Neural progenitor cell (in vitro differentiated cells): ENCODE measurements around the gene CENPO. TPM values are rescaled to one million over a fixed set of nuclear protein-coding genes. Genes with fewer than 3 reads are reported as not detected.

Experiments used
- DNase-seq: peaks from one replicate; pipeline ENCODE4 v3.0.0-alpha.2; 2016; ENCODE audit warnings: low spot score
- H2AFZ ChIP-seq: fragments of 200-600 bp; sonication (generic); replicated peaks from 2 replicates; pipeline ENCODE4 v1.6.1; 2016; ENCODE audit warnings: antibody characterized with exemption
- H3F3A ChIP-seq: fragments of 200-600 bp; sonication (generic); 2 replicates; pipeline ENCODE4 v1.6.1; 2016; ENCODE audit warnings: antibody characterized with exemption, low read depth
- H3K27ac ChIP-seq: fragments of 200-600 bp; sonication (generic); 2 replicates; pipeline ENCODE4 v1.5.1; 2016; ENCODE audit warnings: mild to moderate bottlenecking
- H3K27me3 ChIP-seq: fragments of 200-600 bp; sonication (generic); 2 replicates; pipeline ENCODE4 v1.6.1; 2016; ENCODE audit warnings: mild to moderate bottlenecking, moderate library complexity
- H3K36me3 ChIP-seq: fragments of 200-600 bp; sonication (generic); 2 replicates; pipeline ENCODE4 v1.5.1; 2016
- H3K4me1 ChIP-seq: fragments of 200-600 bp; sonication (generic); 2 replicates; pipeline ENCODE4 v1.6.1; 2016; ENCODE audit warnings: mixed run types
- H3K4me2 ChIP-seq: fragments of 200-600 bp; sonication (generic); 2 replicates; pipeline ENCODE4 v1.6.1; 2016
- H3K4me3 ChIP-seq: fragments of 200-600 bp; sonication (generic); 2 replicates; pipeline ENCODE4 v1.5.1; 2016
- H3K79me2 ChIP-seq: fragments of 200-600 bp; sonication (generic); 2 replicates; pipeline ENCODE4 v1.6.1; 2016; ENCODE audit warnings: low read depth
- H3K9ac ChIP-seq: fragments of 200-600 bp; sonication (generic); 2 replicates; pipeline ENCODE4 v1.6.1; 2016
- H3K9me3 ChIP-seq: fragments of 200-600 bp; sonication (generic); 2 replicates; pipeline ENCODE4 v1.5.1; 2016; ENCODE audit warnings: low read depth
- H4K20me1 ChIP-seq: fragments of 200-600 bp; sonication (generic); 2 replicates; pipeline ENCODE4 v1.6.1; 2016; ENCODE audit warnings: low read depth
- H3K27ac Mint-ChIP-seq: 3 replicates; pipeline ENCODE4 v1.8.0; 2021; ENCODE audit warnings: mixed read lengths
- H3K27me3 Mint-ChIP-seq: 2 replicates; pipeline ENCODE4 v1.8.0; 2022; ENCODE audit warnings: low read depth, mild to moderate bottlenecking, inconsistent platforms, moderate library complexity, mixed read lengths; ENCODE audit not compliant: insufficient read depth
- H3K36me3 Mint-ChIP-seq: 3 replicates; pipeline ENCODE4 v1.8.0; 2021; ENCODE audit warnings: mixed read lengths
- H3K4me1 Mint-ChIP-seq: 3 replicates; pipeline ENCODE4 v1.8.0; 2021; ENCODE audit warnings: mixed read lengths
- H3K4me3 Mint-ChIP-seq: 3 replicates; pipeline ENCODE4 v1.8.0; 2021; ENCODE audit warnings: mild to moderate bottlenecking, moderate library complexity, mixed read lengths
- H3K9me3 Mint-ChIP-seq: 3 replicates; pipeline ENCODE4 v1.8.0; 2020; ENCODE audit warnings: mixed read lengths
- EZH2 ChIP-seq: fragments of 200-600 bp; sonication (generic); IDR thresholded peaks from 2 replicates; pipeline ENCODE4 v1.6.1; 2017; ENCODE audit warnings: antibody characterized with exemption, mild to moderate bottlenecking, moderate library complexity
- EZH2phosphoT487 ChIP-seq: fragments of 200-600 bp; sonication (generic); IDR thresholded peaks from 2 replicates; pipeline ENCODE4 v1.6.1; 2017; ENCODE audit warnings: antibody characterized with exemption
- total RNA-seq: library from RNA; depleted of rRNA; stranded (reverse); fragments of >200 nt; gene quantifications from 2 replicates; pipeline ENCODE4 v1.2.3, GENCODE V29; 2015; ENCODE audit warnings: low replicate concordance
- TF ChIP-seq, protein P1 (sequence below): fragments of 200-600 bp; sonication (generic); IDR thresholded peaks from 2 replicates; pipeline ENCODE4 v1.5.1; 2017; ENCODE audit warnings: antibody characterized with exemption, mild to moderate bottlenecking

CENPO gene
- total RNA-seq, 1 donor from 2014 or later: 50.6 TPM

DNA sequence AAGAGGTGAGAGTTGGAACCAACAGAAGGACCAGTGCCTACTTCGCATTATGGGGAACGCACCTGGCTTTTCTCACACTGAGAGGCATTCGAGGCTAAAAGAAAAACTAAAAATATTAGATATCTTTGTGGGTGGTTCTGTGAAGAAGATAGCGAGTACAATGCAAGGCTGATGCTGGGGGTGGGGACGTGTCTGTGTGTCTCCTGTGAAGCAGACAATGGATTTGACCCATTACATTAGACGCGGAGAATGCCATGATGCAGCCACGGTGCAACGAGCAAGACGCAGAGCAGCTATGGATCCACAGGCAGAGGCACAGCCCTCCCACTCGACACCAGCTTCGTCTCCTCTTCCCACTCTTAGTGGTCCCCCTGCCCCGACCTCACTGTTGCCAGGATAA, 65.8 kb downstream of the CENPO start:
- no peak overlapping the region for H3K27ac Mint-ChIP-seq
- H3K4me3 Mint-ChIP-seq: no peak overlapping the region
- H3K4me1 Mint-ChIP-seq: peaks cover 8% of the 10 kb centered on the region
- Histone ChIP-seq H3K27me3 (no peaks in the 10 kb centered on the region), H4K20me1 (no peaks in the 10 kb centered on the region), H3K9me3 (no peaks in the 10 kb centered on the region), H2AFZ (no peak overlapping the region), H3K27ac (no peak overlapping the region), H3K36me3 (no peaks in the 10 kb centered on the region), H3K79me2 (no peaks in the 10 kb centered on the region), H3F3A (no peaks in the 10 kb centered on the region), H3K4me2 (no peak overlapping the region), H3K9ac (no peak overlapping the region), H3K4me3 (no peak overlapping the region), H3K4me1 (peaks cover 11% of the 10 kb centered on the region)
- no peak for DNase-seq
- H3K9me3 Mint-ChIP-seq: no peaks in the 10 kb centered on the region
- TF ChIP-seq, protein P1, sequence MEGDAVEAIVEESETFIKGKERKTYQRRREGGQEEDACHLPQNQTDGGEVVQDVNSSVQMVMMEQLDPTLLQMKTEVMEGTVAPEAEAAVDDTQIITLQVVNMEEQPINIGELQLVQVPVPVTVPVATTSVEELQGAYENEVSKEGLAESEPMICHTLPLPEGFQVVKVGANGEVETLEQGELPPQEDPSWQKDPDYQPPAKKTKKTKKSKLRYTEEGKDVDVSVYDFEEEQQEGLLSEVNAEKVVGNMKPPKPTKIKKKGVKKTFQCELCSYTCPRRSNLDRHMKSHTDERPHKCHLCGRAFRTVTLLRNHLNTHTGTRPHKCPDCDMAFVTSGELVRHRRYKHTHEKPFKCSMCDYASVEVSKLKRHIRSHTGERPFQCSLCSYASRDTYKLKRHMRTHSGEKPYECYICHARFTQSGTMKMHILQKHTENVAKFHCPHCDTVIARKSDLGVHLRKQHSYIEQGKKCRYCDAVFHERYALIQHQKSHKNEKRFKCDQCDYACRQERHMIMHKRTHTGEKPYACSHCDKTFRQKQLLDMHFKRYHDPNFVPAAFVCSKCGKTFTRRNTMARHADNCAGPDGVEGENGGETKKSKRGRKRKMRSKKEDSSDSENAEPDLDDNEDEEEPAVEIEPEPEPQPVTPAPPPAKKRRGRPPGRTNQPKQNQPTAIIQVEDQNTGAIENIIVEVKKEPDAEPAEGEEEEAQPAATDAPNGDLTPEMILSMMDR: no peak
- TF ChIP-seq EZH2phosphoT487: no peak
- no peak for TF ChIP-seq EZH2
- H3K27me3 Mint-ChIP-seq: no peaks in the 10 kb centered on the region
- H3K36me3 Mint-ChIP-seq: peaks cover 8% of the 10 kb centered on the region

DNA sequence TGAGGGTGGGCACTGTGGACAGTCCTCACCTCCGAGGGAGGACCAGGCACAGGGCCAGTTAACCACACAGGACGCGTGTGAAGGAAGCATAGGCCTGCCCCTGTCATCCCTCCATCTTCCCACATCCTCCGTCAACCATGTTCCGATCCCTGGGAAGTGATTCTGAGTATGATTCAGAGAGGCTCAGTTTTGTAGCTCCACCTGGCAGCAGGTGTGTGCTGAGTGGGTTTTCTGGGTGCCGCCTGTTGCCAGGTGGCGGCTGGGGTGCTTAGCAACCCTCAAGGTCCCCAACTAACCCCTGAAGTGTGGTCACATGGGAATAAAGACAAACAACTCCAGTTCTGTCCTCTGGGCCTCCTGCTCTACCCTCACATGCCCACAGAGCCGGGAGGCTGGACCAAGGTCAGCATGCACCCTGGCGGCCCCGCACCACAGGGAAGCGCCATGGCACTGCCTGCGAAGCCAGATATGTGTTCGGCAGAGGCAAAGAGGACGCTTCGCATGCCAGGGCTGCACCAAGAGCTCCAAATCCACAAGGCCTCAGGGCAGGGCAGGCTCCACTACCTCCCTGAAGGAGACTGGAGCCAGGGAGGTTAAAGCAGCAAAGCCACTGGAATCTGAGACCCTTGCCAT, 66.9 kb downstream of the CENPO start:
- TF ChIP-seq EZH2phosphoT487 (no peak), EZH2 (no peak)
- TF ChIP-seq, protein P1: no peak
- Mint-ChIP-seq H3K27ac (no peak overlapping the region), H3K4me1 (peaks cover 5% of the 10 kb centered on the region), H3K4me3 (peak overlapping the region; percentile 65), H3K27me3 (no peaks in the 10 kb centered on the region), H3K36me3 (peaks cover 6% of the 10 kb centered on the region), H3K9me3 (no peaks in the 10 kb centered on the region)
- Histone ChIP-seq H3K4me1 (peaks cover 9% of the 10 kb centered on the region), H3K79me2 (no peaks in the 10 kb centered on the region), H3K9ac (no peak overlapping the region), H3K36me3 (no peaks in the 10 kb centered on the region), H3K4me2 (no peak overlapping the region), H3K9me3 (no peaks in the 10 kb centered on the region), H3K4me3 (no peak overlapping the region), H4K20me1 (no peaks in the 10 kb centered on the region), H3F3A (no peaks in the 10 kb centered on the region), H3K27me3 (no peaks in the 10 kb centered on the region), H3K27ac (no peak overlapping the region), H2AFZ (no peak overlapping the region)
- DNase-seq: no peak

GRCh38 chr2:24860631-24861030, 67.4 kb downstream of the CENPO start:
- Histone ChIP-seq H3K9ac (no peak overlapping the region), H3K27me3 (no peaks in the 10 kb centered on the region), H3K36me3 (no peaks in the 10 kb centered on the region), H3K4me2 (no peak overlapping the region), H2AFZ (no peak overlapping the region), H4K20me1 (no peaks in the 10 kb centered on the region), H3F3A (no peaks in the 10 kb centered on the region), H3K4me1 (peaks cover 4% of the 10 kb centered on the region), H3K4me3 (no peak overlapping the region), H3K27ac (no peak overlapping the region), H3K79me2 (no peaks in the 10 kb centered on the region), H3K9me3 (no peaks in the 10 kb centered on the region)
- H3K4me1 Mint-ChIP-seq: peaks cover 4% of the 10 kb centered on the region
- peaks cover 8% of the 10 kb centered on the region for H3K36me3 Mint-ChIP-seq
- no peak overlapping the region for H3K27ac Mint-ChIP-seq
- no peak overlapping the region for H3K4me3 Mint-ChIP-seq
- no peaks in the 10 kb centered on the region for H3K9me3 Mint-ChIP-seq
- no peaks in the 10 kb centered on the region for H3K27me3 Mint-ChIP-seq
- no peak for DNase-seq
- TF ChIP-seq EZH2: no peak
- TF ChIP-seq, protein P1: no peak
- no peak for TF ChIP-seq EZH2phosphoT487
